ENCODE results near the gene TGM2. TPM values are rescaled to one million over a fixed set of nuclear protein-coding genes. Genes with fewer than 3 reads are reported as not detected.

TGM2 gene
- total RNA-seq, 1 donor from 2014 or later: 17.7 TPM

- H3K36me3 Mint-ChIP-seq (ENCODE audit: low read depth): no peaks in the 10 kb centered on the region
- no peaks in the 10 kb centered on the region for H3K27me3 Mint-ChIP-seq (ENCODE audit: low read depth)
- no peak overlapping the region for H3K27ac Mint-ChIP-seq (ENCODE audit: unreplicated experiment)
- peak; percentile 77 for DNase-seq (ENCODE audit: low spot score)
- no peaks in the 10 kb centered on the region for H3K9me3 Mint-ChIP-seq (ENCODE audit: low read depth)
- no peak overlapping the region for H3K4me3 Mint-ChIP-seq (ENCODE audit: unreplicated experiment)
- peaks cover 44% of the 10 kb centered on the region for H3K4me1 Mint-ChIP-seq (ENCODE audit: low read depth)
- no peak for TF ChIP-seq CTCF (IDR thresholded peaks at IDR 0.05)
Measured at GRCh38 chr20:38130687-38131587, 34.1 kb downstream of the TGM2 start.

GRCh38 chr20:38129893-38130609, 35.0 kb downstream of the TGM2 start:
- DNase-seq (ENCODE audit: low spot score): peak; percentile 80
- Mint-ChIP-seq H3K36me3 (ENCODE audit: low read depth) (no peaks in the 10 kb centered on the region), H3K4me1 (ENCODE audit: low read depth) (peaks cover 45% of the 10 kb centered on the region), H3K27me3 (ENCODE audit: low read depth) (no peaks in the 10 kb centered on the region), H3K9me3 (ENCODE audit: low read depth) (no peaks in the 10 kb centered on the region), H3K4me3 (ENCODE audit: unreplicated experiment) (no peak overlapping the region), H3K27ac (ENCODE audit: unreplicated experiment) (no peak overlapping the region)
- TF ChIP-seq CTCF (IDR thresholded peaks at IDR 0.05): no peak

GRCh38 chr20:38129248-38129865, 35.7 kb downstream of the TGM2 start:
- Mint-ChIP-seq H3K4me1 (ENCODE audit: low read depth) (peaks cover 40% of the 10 kb centered on the region), H3K36me3 (ENCODE audit: low read depth) (no peaks in the 10 kb centered on the region)

GRCh38 chr20:38128691-38129090, 36.4 kb downstream of the TGM2 start:
- no peaks in the 10 kb centered on the region for H3K27me3 Mint-ChIP-seq (ENCODE audit: low read depth)
- TF ChIP-seq CTCF (IDR thresholded peaks at IDR 0.05): no peak
- DNase-seq (ENCODE audit: low spot score): peak; percentile 57
- no peaks in the 10 kb centered on the region for H3K36me3 Mint-ChIP-seq (ENCODE audit: low read depth)
- H3K9me3 Mint-ChIP-seq (ENCODE audit: low read depth): no peaks in the 10 kb centered on the region
- no peak overlapping the region for H3K27ac Mint-ChIP-seq (ENCODE audit: unreplicated experiment)
- H3K4me1 Mint-ChIP-seq (ENCODE audit: low read depth): peaks cover 34% of the 10 kb centered on the region
- H3K4me3 Mint-ChIP-seq (ENCODE audit: unreplicated experiment): no peak overlapping the region

More at GRCh38 chr20:38129248-38129865, 35.7 kb downstream of the TGM2 start:
- DNase-seq (ENCODE audit: low spot score): peak; percentile 66
- Mint-ChIP-seq H3K9me3 (ENCODE audit: low read depth) (no peaks in the 10 kb centered on the region), H3K27me3 (ENCODE audit: low read depth) (no peaks in the 10 kb centered on the region), H3K27ac (ENCODE audit: unreplicated experiment) (no peak overlapping the region), H3K4me3 (ENCODE audit: unreplicated experiment) (no peak overlapping the region)
- no peak for TF ChIP-seq CTCF (IDR thresholded peaks at IDR 0.05)

GRCh38 chr20:38127920-38128528, 37.0 kb downstream of the TGM2 start:
- no peaks in the 10 kb centered on the region for H3K36me3 Mint-ChIP-seq (ENCODE audit: low read depth)
- no peak for TF ChIP-seq CTCF (IDR thresholded peaks at IDR 0.05)
- H3K9me3 Mint-ChIP-seq (ENCODE audit: low read depth): no peaks in the 10 kb centered on the region
- no peak overlapping the region for H3K4me3 Mint-ChIP-seq (ENCODE audit: unreplicated experiment)
- H3K27ac Mint-ChIP-seq (ENCODE audit: unreplicated experiment): peak overlapping the region; percentile 20
- peak; percentile 27 for DNase-seq (ENCODE audit: low spot score)
- H3K27me3 Mint-ChIP-seq (ENCODE audit: low read depth): no peaks in the 10 kb centered on the region
- H3K4me1 Mint-ChIP-seq (ENCODE audit: low read depth): peaks cover 32% of the 10 kb centered on the region
